GM12878 (cell line): ENCODE measurements around the gene FGGY. TPM values are rescaled to one million over a fixed set of nuclear protein-coding genes. Genes with fewer than 3 reads are reported as not detected.

Source experiments
- ATAC-seq: fragments of 200-7000 bp; cut with Tn5 transposase; 3 replicates; pipeline ENCODE4 v1.9.1; 2020; ENCODE audit warnings: mild to moderate bottlenecking, moderate library complexity
- BruUV-seq: library from RNA; stranded (reverse); fragments of 400-500 nt; replicated peaks from 2 replicates; lab custom pipeline; 2021; lab: Mats Ljungman, UMichigan
- CTCF ChIA-PET: fragments of 300-600 bp; sonication (Branson Sonifier 250); formaldehyde crosslinking; extraction: SDS; loops from one replicate; lab custom pipeline; 2021; ENCODE audit warnings: inconsistent platforms; lab: Yijun Ruan, JAX
- POLR2A ChIA-PET: fragments of 350-600 bp; formaldehyde crosslinking; extraction: SDS; loops from one replicate; lab custom pipeline; 2021; ENCODE audit warnings: inconsistent platforms; lab: Charles Lee
- RAD21 ChIA-PET: fragments of 300-600 bp; sonication (Branson Sonifier 250); formaldehyde crosslinking; loops from one replicate; lab custom pipeline; 2023; ENCODE audit warnings: antibody characterized with exemption; ENCODE audit not compliant: unreplicated experiment; lab: Charles Lee
- SMC1A ChIA-PET: fragments of 300-600 bp; sonication (Branson Sonifier 250); formaldehyde crosslinking; loops from one replicate; lab custom pipeline; 2023; ENCODE audit not compliant: unreplicated experiment, uncharacterized antibody; lab: Charles Lee
- DNase-seq: peaks from one replicate; pipeline ENCODE4 v3.0.0-alpha.2; 2011; ENCODE audit warnings: low read depth, low spot score
- FAIRE-seq: peaks from 3 replicates; lab custom pipeline; 2011; peaks lifted over from hg19 to GRCh38; lab: Jason Lieb, UNC
- H2AFZ ChIP-seq: 2 replicates; pipeline ENCODE4 v1.6.0; 2011; ENCODE audit warnings: low read depth, low read length, control low read depth; ENCODE audit not compliant: control insufficient read depth
- H3K27ac ChIP-seq: 2 replicates; pipeline ENCODE4 v1.5.1; 2011; ENCODE audit warnings: control low read depth; ENCODE audit not compliant: control insufficient read depth, insufficient read depth
- H3K27me3 ChIP-seq, 2 experiments: replicated peaks in 1 of 2; 2 replicates each; pipeline versions ENCODE4 v1.6.0 to v1.6.1; 2011; ENCODE audit warnings: low read length in 1 of 2; ENCODE audit not compliant: control insufficient read depth in 2 of 2, insufficient read depth in 2 of 2
- H3K36me3 ChIP-seq, 2 experiments: 2 replicates each; pipeline ENCODE4 v1.5.1; 2011; ENCODE audit warnings: low read length in 1 of 2; ENCODE audit not compliant: control insufficient read depth in 2 of 2, insufficient read depth in 2 of 2
- H3K4me1 ChIP-seq: 2 replicates; pipeline ENCODE4 v1.6.1; 2011; ENCODE audit warnings: mild to moderate bottlenecking, low read length, moderate library complexity, mixed read lengths; ENCODE audit not compliant: control insufficient read depth, insufficient read depth
- H3K4me2 ChIP-seq: 2 replicates; pipeline ENCODE4 v1.6.0; 2011; ENCODE audit warnings: control low read depth; ENCODE audit not compliant: control insufficient read depth, insufficient read depth
- H3K4me3 ChIP-seq: fragments of 200-600 bp; sonication (generic); 2 replicates; pipeline ENCODE4 v1.5.1; 2016
- H3K79me2 ChIP-seq: 2 replicates; pipeline ENCODE4 v1.6.0; 2011; ENCODE audit warnings: low read length; ENCODE audit not compliant: control insufficient read depth, insufficient read depth
- H3K9ac ChIP-seq: 2 replicates; pipeline ENCODE4 v1.8.0; 2011; ENCODE audit warnings: low read length, control low read depth, mixed read lengths; ENCODE audit not compliant: control insufficient read depth, insufficient read depth
- H3K9me3 ChIP-seq: replicated peaks from 3 replicates; pipeline ENCODE4 v1.5.1; 2011; ENCODE audit warnings: mild to moderate bottlenecking, low read length; ENCODE audit not compliant: control insufficient read depth, insufficient read depth
- H4K20me1 ChIP-seq: 2 replicates; pipeline ENCODE4 v1.6.0; 2011; ENCODE audit not compliant: control insufficient read depth, insufficient read depth
- ATF7 ChIP-seq: fragments of 450-650 bp; IDR thresholded peaks from 2 replicates; pipeline ENCODE4 v1.6.1; 2016; ENCODE audit warnings: low read depth, mild to moderate bottlenecking
- CBX5 ChIP-seq: sonication (generic); IDR thresholded peaks from 2 replicates; pipeline ENCODE4 v1.6.1; 2016; ENCODE audit warnings: low read depth, moderate library complexity, mild to moderate bottlenecking, inconsistent platforms
- E4F1 ChIP-seq: fragments of 450-650 bp; IDR thresholded peaks from 2 replicates; pipeline ENCODE4 v1.6.1; 2018; ENCODE audit warnings: borderline replicate concordance, mild to moderate bottlenecking; ENCODE audit not compliant: partially characterized antibody
- EGR1 ChIP-seq, 2 experiments: IDR thresholded peaks; 1 replicate in 1 of 2; 2 replicates in 1 of 2; pipeline ENCODE4 v1.6.1; 2011 to 2012; ENCODE audit warnings: low read depth in 2 of 2, low read length in 2 of 2, borderline replicate concordance in 1 of 2, mild to moderate bottlenecking in 1 of 2, moderate library complexity in 1 of 2
- IRF5 ChIP-seq: fragments of 450-650 bp; IDR thresholded peaks from 2 replicates; pipeline ENCODE4 v1.6.1; 2017; ENCODE audit warnings: borderline replicate concordance
- JUNB ChIP-seq: IDR thresholded peaks from 2 replicates; pipeline ENCODE4 v1.6.1; 2016; ENCODE audit warnings: antibody characterized with exemption, mild to moderate bottlenecking
- NKRF ChIP-seq: fragments of 450-650 bp; conservative IDR thresholded peaks from 2 replicates; pipeline ENCODE4 v1.6.1; 2017; ENCODE audit warnings: mild to moderate bottlenecking, moderate library complexity
- NRF1 ChIP-seq: conservative IDR thresholded peaks from 2 replicates; pipeline ENCODE4 v1.6.1; 2011; ENCODE audit warnings: mild to moderate bottlenecking, low read depth, low read length, improper control_type of control experiment
- RAD21 ChIP-seq: IDR thresholded peaks from 2 replicates; pipeline ENCODE4 v1.6.1; 2011; ENCODE audit warnings: mild to moderate bottlenecking, low read depth, low read length, moderate library complexity; ENCODE audit not compliant: insufficient read depth
- TCF3 ChIP-seq: IDR thresholded peaks from 2 replicates; pipeline ENCODE4 v1.6.1; 2012; ENCODE audit warnings: low read depth, mild to moderate bottlenecking, low read length, borderline replicate concordance; ENCODE audit not compliant: insufficient read depth
- ZNF217 ChIP-seq: fragments of 450-650 bp; IDR thresholded peaks from 2 replicates; pipeline ENCODE4 v1.6.1; 2017; ENCODE audit warnings: antibody characterized with exemption, mild to moderate bottlenecking
- WGBS: methylation state at CpG from one replicate; pipeline ENCODE4 v1.1.6; 2016; ENCODE audit warnings: low lambda C conversion rate; ENCODE audit not compliant: insufficient replicate concordance, insufficient coverage; ENCODE audit errors: missing lambda C conversion rate; 5-methylcytosine and 5-hydroxymethylcytosine counted together
- in situ Hi-C: fragments of 300-500 bp; cut with MboI; formaldehyde crosslinking; loops from 9 replicates; pipeline ENCODE4 v1.14.3; 2018; ENCODE audit warnings: mixed read lengths
- intact Hi-C: fragments of 100-400 bp; cut with micrococcal nuclease; formaldehyde crosslinking; loops from one replicate; pipeline ENCODE4 v1.14.2; 2022; ENCODE audit not compliant: unreplicated experiment
- polyA plus RNA-seq, 11 experiments: library from polyadenylated mRNA; depleted of rRNA in 4 of 11; unstranded in 6 of 11; stranded (reverse) in 5 of 11; fragments of >200 nt; fragmentation: Nextera tagmentation in 4 of 11; fragmentation: Illumina TruSeq in 1 of 11; extraction: Ambion mirVana in 4 of 11; extraction: Trizol in 1 of 11; gene quantifications; 1 replicate in 1 of 11; 2 replicates in 10 of 11; pipeline versions ENCODE4 v1.2.1 to v1.2.3, GENCODE V29; 2011 to 2016; ENCODE audit warnings: inconsistent platforms in 2 of 11, missing spikeins in 2 of 11, low read depth in 1 of 11
- total RNA-seq, 4 experiments: library from RNA; depleted of rRNA in 3 of 4; stranded (reverse); fragments of >200 nt in 3 of 4; fragmentation: Illumina TruSeq in 1 of 4; extraction: Trizol in 1 of 4; gene quantifications; 2 replicates each; pipeline versions ENCODE4 v1.2.1 to v1.2.3, GENCODE V29; 2013 to 2021

The FGGY gene
- total and polyA plus RNA-seq, 10 of the 15 experiments (the other 5 are each of a cell fraction or from before 2014, with no cell fraction given), result 6.2 to 11.9 (median 7.5) TPM

- RAD21 ChIA-PET, result interaction anchor here (0.8 to 1.3 kb wide), 2 partner anchors 8 to 240 kb away, joined by 3 read pairs; no protein-coding TSS in a partner anchor
- no peak for DNase-seq
- SMC1A ChIA-PET, result interaction anchor here (1.4 kb wide), 1 partner anchor 8 kb away, joined by 5 read pairs; no protein-coding TSS in a partner anchor
- no peak overlapping the region for H3K4me3 ChIP-seq
- no peaks in the 10 kb centered on the region for H3K9me3 ChIP-seq
- intact Hi-C loops (no loop called here), in situ Hi-C loops (loop anchor here (25.0 kb wide), 1 partner anchor 970 kb away; no protein-coding TSS in a partner anchor)
- no peak overlapping the region for H3K9ac ChIP-seq
- H3K4me1 ChIP-seq, result no peaks in the 10 kb centered on the region
- H3K36me3 ChIP-seq, result no peaks in the 10 kb centered on the region
- POLR2A ChIA-PET, result interaction anchor here (0.6 kb wide), 1 partner anchor 111 kb away, joined by 3 read pairs; no protein-coding TSS in a partner anchor
- TF ChIP-seq E4F1 (no peak), TCF3 (no peak), JUNB (no peak), EGR1 (IDR thresholded peaks at IDR 0.05; ENCODE audit: borderline replicate concordance in 1 of 2, low read depth in 2 of 2, low read length in 2 of 2) (no peak), CBX5 (no peak), ZNF217 (no peak), RAD21 (no peak), ATF7 (no peak), NKRF (no peak), NRF1 (no peak), IRF5 (no peak)
- H3K4me2 ChIP-seq, result no peak overlapping the region
- H4K20me1 ChIP-seq, result no peaks in the 10 kb centered on the region
- no peak for ATAC-seq
- H3K79me2 ChIP-seq, result no peaks in the 10 kb centered on the region
- no peak overlapping the region for H3K27ac ChIP-seq
- H2AFZ ChIP-seq, result no peak overlapping the region
- no TSS peak for BruUV-seq
- no peaks in the 10 kb centered on the region for H3K27me3 ChIP-seq
- 58% methylated on average over 7 of the region's 7 CpGs for WGBS
- no peak for FAIRE-seq
- CTCF ChIA-PET, result interaction anchor here (0.6 to 0.7 kb wide), 2 partner anchors 55 to 1594 kb away, joined by 3 read pairs; no protein-coding TSS in a partner anchor
These were observed 410.4 kb downstream of the FGGY start for GRCh38 chr1:59707178-59707791.
